IMR-90 (cell line): ENCODE results near the gene ADCY4. TPM values are rescaled to one million over a fixed set of nuclear protein-coding genes. Genes with fewer than 3 reads are reported as not detected.

Experiments
- ATAC-seq: fragments of 200-7000 bp; cut with Tn5 transposase; 2 replicates; pipeline ENCODE4 v1.9.1; 2020; ENCODE audit warnings: low read depth, mild to moderate bottlenecking, moderate library complexity
- BruUV-seq: library from RNA; stranded (reverse); fragments of 400-500 nt; replicated peaks from 2 replicates; lab custom pipeline; 2021; lab: Mats Ljungman, UMichigan
- CTCF ChIA-PET: fragments of 300-600 bp; formaldehyde crosslinking; extraction: SDS; loops from one replicate; lab custom pipeline; 2021; ENCODE audit warnings: antibody characterized with exemption; lab: Yijun Ruan, JAX
- POLR2A ChIA-PET: fragments of 300-600 bp; sonication (Branson Sonifier 250); formaldehyde crosslinking; loops from one replicate; lab custom pipeline; 2022; ENCODE audit warnings: antibody characterized with exemption; ENCODE audit not compliant: unreplicated experiment; lab: Charles Lee
- DNase-seq: peaks from one replicate; pipeline ENCODE4 v3.0.0; 2013
- H2AFZ ChIP-seq: replicated peaks from 2 replicates; pipeline ENCODE3; 2013; ENCODE audit warnings: low read length, mild to moderate bottlenecking; ENCODE audit not compliant: poor library complexity
- H2AK5ac ChIP-seq: 2 replicates; pipeline ENCODE4 v1.6.1; 2013; ENCODE audit warnings: low read depth, low read length, inconsistent platforms
- H2AK9ac ChIP-seq: replicated peaks from 2 replicates; pipeline ENCODE3; 2013; ENCODE audit warnings: mild to moderate bottlenecking, low read depth, low read length, moderate library complexity; ENCODE audit not compliant: poor library complexity
- H2BK120ac ChIP-seq: 2 replicates; pipeline ENCODE4 v1.6.1; 2013; ENCODE audit warnings: low read depth, low read length, inconsistent platforms
- H2BK15ac ChIP-seq: 3 replicates; pipeline ENCODE4 v1.6.1; 2013; ENCODE audit warnings: low read depth, low read length, inconsistent platforms
- H2BK20ac ChIP-seq: 2 replicates; pipeline ENCODE4 v1.6.1; 2013; ENCODE audit warnings: low read depth, mild to moderate bottlenecking, inconsistent platforms, low read length, moderate library complexity
- H2BK5ac ChIP-seq: 2 replicates; pipeline ENCODE4 v1.6.1; 2013; ENCODE audit warnings: mild to moderate bottlenecking, low read depth, low read length, inconsistent platforms; ENCODE audit not compliant: poor library complexity, severe bottlenecking
- H3K14ac ChIP-seq: replicated peaks from 2 replicates; pipeline ENCODE4 v1.6.1; 2013; ENCODE audit warnings: low read depth, low read length, inconsistent platforms
- H3K18ac ChIP-seq: 2 replicates; pipeline ENCODE4 v1.6.1; 2013; ENCODE audit warnings: low read depth, low read length, control low read depth
- H3K23ac ChIP-seq: 2 replicates; pipeline ENCODE4 v1.6.1; 2013; ENCODE audit warnings: low read depth, low read length, inconsistent platforms
- H3K27ac ChIP-seq: 2 replicates; pipeline ENCODE4 v1.5.1; 2013; ENCODE audit warnings: mild to moderate bottlenecking, control low read depth, low read length; ENCODE audit not compliant: insufficient read depth
- H3K27me3 ChIP-seq: 2 replicates; pipeline ENCODE4 v1.6.1; 2013; ENCODE audit warnings: low read length; ENCODE audit not compliant: control insufficient read depth, insufficient read depth
- H3K36me3 ChIP-seq: 2 replicates; pipeline ENCODE4 v1.6.1; 2013; ENCODE audit warnings: low read length, mixed read lengths; ENCODE audit not compliant: control insufficient read depth, insufficient read depth
- H3K4ac ChIP-seq: 2 replicates; pipeline ENCODE4 v1.6.1; 2013; ENCODE audit warnings: low read depth, low read length, inconsistent platforms
- H3K4me1 ChIP-seq: 2 replicates; pipeline ENCODE4 v1.6.1; 2013; ENCODE audit warnings: low read length, mixed read lengths; ENCODE audit not compliant: control insufficient read depth, insufficient read depth
- H3K4me2 ChIP-seq: 2 replicates; pipeline ENCODE4 v1.6.1; 2013; ENCODE audit warnings: low read depth, mild to moderate bottlenecking, control low read depth, low read length, moderate library complexity
- H3K4me3 ChIP-seq: 2 replicates; pipeline ENCODE4 v1.5.1; 2013; ENCODE audit warnings: low read depth, mild to moderate bottlenecking, control low read depth, low read length, moderate library complexity; ENCODE audit not compliant: insufficient read depth
- H3K56ac ChIP-seq: 2 replicates; pipeline ENCODE4 v1.6.1; 2013; ENCODE audit warnings: low read length, inconsistent platforms; ENCODE audit not compliant: insufficient read depth; ENCODE audit errors: extremely low read depth
- H3K79me1 ChIP-seq, 2 experiments: 2 replicates each; pipeline ENCODE4 v1.6.1; 2013; ENCODE audit warnings: low read length in 2 of 2, inconsistent platforms in 1 of 2, low read depth in 1 of 2
- H3K9ac ChIP-seq: 2 replicates; pipeline ENCODE4 v1.6.1; 2013; ENCODE audit warnings: low read depth, low read length, control low read depth
- H3K9me1 ChIP-seq: 2 replicates; pipeline ENCODE4 v1.6.1; 2013; ENCODE audit warnings: low read length, inconsistent platforms; ENCODE audit not compliant: insufficient read depth
- H3K9me3 ChIP-seq: 2 replicates; pipeline ENCODE4 v1.6.1; 2013; ENCODE audit warnings: low read length; ENCODE audit not compliant: control insufficient read depth, insufficient read depth
- H4K20me1 ChIP-seq: 2 replicates; pipeline ENCODE4 v1.6.1; 2013; ENCODE audit warnings: low read length, inconsistent platforms; ENCODE audit not compliant: insufficient read depth
- H4K5ac ChIP-seq: 2 replicates; pipeline ENCODE4 v1.6.1; 2013; ENCODE audit warnings: mild to moderate bottlenecking, low read depth, low read length, control low read depth
- H4K8ac ChIP-seq, 2 experiments: 2 replicates each; pipeline ENCODE4 v1.6.1; 2013; ENCODE audit warnings: low read depth in 2 of 2, low read length in 2 of 2, control low read depth in 1 of 2, inconsistent platforms in 1 of 2
- H4K91ac ChIP-seq: 2 replicates; pipeline ENCODE4 v1.6.1; 2013; ENCODE audit warnings: low read depth, low read length, inconsistent platforms; ENCODE audit not compliant: insufficient read depth
- BHLHE40 ChIP-seq: fragments of 150-350 bp; IDR thresholded peaks from 2 replicates; pipeline ENCODE4 v1.6.1; 2016; ENCODE audit warnings: mild to moderate bottlenecking, low read depth, low read length
- CEBPB ChIP-seq: IDR thresholded peaks from 2 replicates; pipeline ENCODE4 v1.6.1; 2012; ENCODE audit warnings: low read depth, low read length, improper control_type of control experiment
- CHD1 ChIP-seq: IDR thresholded peaks from 2 replicates; pipeline ENCODE4 v1.6.1; 2012; ENCODE audit warnings: low read depth, low read length, improper control_type of control experiment
- MAFK ChIP-seq: IDR thresholded peaks from 2 replicates; pipeline ENCODE4 v1.6.1; 2012; ENCODE audit warnings: low read depth, low read length, improper control_type of control experiment
- MXI1 ChIP-seq: IDR thresholded peaks from 2 replicates; pipeline ENCODE4 v1.6.1; 2012; ENCODE audit warnings: low read depth, mild to moderate bottlenecking, low read length, moderate library complexity, borderline replicate concordance
- NFE2L2 ChIP-seq: fragments of 150-350 bp; IDR thresholded peaks from 2 replicates; pipeline ENCODE4 v1.6.1; 2016; ENCODE audit warnings: low read depth, mild to moderate bottlenecking, low read length
- RAD21 ChIP-seq: IDR thresholded peaks from 2 replicates; pipeline ENCODE4 v1.6.1; 2012; ENCODE audit warnings: low read length, improper control_type of control experiment
- RCOR1 ChIP-seq: IDR thresholded peaks from 2 replicates; pipeline ENCODE4 v1.6.1; 2012; ENCODE audit warnings: mild to moderate bottlenecking, low read length, improper control_type of control experiment; ENCODE audit not compliant: insufficient replicate concordance
- RFX5 ChIP-seq: IDR thresholded peaks from 2 replicates; pipeline ENCODE4 v1.8.0; 2012; ENCODE audit warnings: low read depth, mild to moderate bottlenecking, low read length, moderate library complexity
- SMC3 ChIP-seq: fragments of 150-350 bp; IDR thresholded peaks from 2 replicates; pipeline ENCODE4 v1.6.1; 2016; ENCODE audit warnings: low read depth, mild to moderate bottlenecking, antibody characterized with exemption, low read length, moderate library complexity
- USF2 ChIP-seq: fragments of 150-350 bp; IDR thresholded peaks from 2 replicates; pipeline ENCODE4 v1.6.1; 2017; ENCODE audit warnings: mild to moderate bottlenecking, antibody characterized with exemption, low read length, low read depth
- WGBS, 2 experiments: methylation state at CpG; one replicate each; pipeline versions ENCODE4 v1.1.5 to v1.1.7; 2013; ENCODE audit warnings: missing lambda C conversion rate in 2 of 2; ENCODE audit not compliant: insufficient read length in 1 of 2; ENCODE audit errors: extremely low coverage in 2 of 2; 5-methylcytosine and 5-hydroxymethylcytosine counted together
- dilution Hi-C: fragments of 300-500 bp; cut with HindIII; formaldehyde crosslinking; loops from one replicate; pipeline ENCODE4 v1.14.3; 2018; ENCODE audit warnings: low sequenced_read_pairs; ENCODE audit not compliant: unreplicated experiment
- in situ Hi-C: fragments of 300-500 bp; cut with MboI; formaldehyde crosslinking; loops from 3 replicates; pipeline ENCODE4 v1.14.3; 2019; ENCODE audit warnings: low sequenced_read_pairs, inconsistent platforms, mixed read lengths
- intact Hi-C: fragments of 100-400 bp; cut with micrococcal nuclease; formaldehyde crosslinking; loops from 2 replicates; pipeline ENCODE4 v1.10.0; 2022
- polyA plus RNA-seq, 3 experiments: library from polyadenylated mRNA; depleted of rRNA; stranded (reverse); fragments of >200 nt; gene quantifications; 2 replicates each; pipeline ENCODE4 v1.2.3, GENCODE V29; 2012; ENCODE audit warnings: low replicate concordance in 1 of 3
- total RNA-seq: library from RNA; depleted of rRNA; stranded (reverse); fragments of >200 nt; gene quantifications from 2 replicates; pipeline ENCODE4 v1.2.3, GENCODE V29; 2012

The ADCY4 gene
- total and polyA plus RNA-seq, 2 of the 4 experiments (the other 2 are of a cell fraction) = not detected

- no TSS peak for BruUV-seq
- intact Hi-C loops (no loop called here), in situ Hi-C loops (no loop called here), dilution Hi-C loops (no loop called here)
- Histone ChIP-seq H3K4me1 (no peaks in the 10 kb centered on the region; the same call in 1 of the 2 replicates), H3K27me3 (peaks cover 31% of the 10 kb centered on the region), H2BK15ac (no peak overlapping the region), H2BK20ac (no peak overlapping the region), H3K9me3 (no peaks in the 10 kb centered on the region), H2BK120ac (no peak overlapping the region), H3K23ac (no peak overlapping the region), H3K4ac (no peak overlapping the region), H3K36me3 (no peaks in the 10 kb centered on the region), H3K4me3 (no peak overlapping the region), H3K4me2 (no peak overlapping the region), H4K8ac (no peak overlapping the region), H3K18ac (no peak overlapping the region), H2AK9ac (no peak overlapping the region), H4K5ac (no peak overlapping the region), H2AFZ (no peak overlapping the region), H3K9ac (no peak overlapping the region), H4K20me1 (no peaks in the 10 kb centered on the region), H3K9me1 (no peaks in the 10 kb centered on the region; the same call in 1 of the 2 replicates), H3K14ac (no peak overlapping the region), H3K56ac (no peak overlapping the region), H3K79me1 (no peaks in the 10 kb centered on the region), H3K27ac (no peak overlapping the region), H4K91ac (no peak overlapping the region), H2AK5ac (no peak overlapping the region), H2BK5ac (no peak overlapping the region)
- ATAC-seq (no peak), DNase-seq (no peak)
- CTCF ChIA-PET = interaction anchor here (1.9 kb wide), 1 partner anchor 104 kb away, joined by 12 read pairs; no protein-coding TSS in a partner anchor
- no peak for TF ChIP-seq MAFK
- no peak for TF ChIP-seq CEBPB
- TF ChIP-seq BHLHE40 = no peak
- no peak for TF ChIP-seq NFE2L2
- TF ChIP-seq SMC3 = no peak
- TF ChIP-seq RAD21 = no peak
- no peak for TF ChIP-seq MXI1
- TF ChIP-seq RFX5 = no peak
- no peak for TF ChIP-seq USF2
- TF ChIP-seq CHD1 = no peak
- TF ChIP-seq RCOR1 = no peak
- POLR2A ChIA-PET = no interaction called here
- no CpG with 5 or more reads among the region's 2 CpGs for WGBS, 2 experiments
These were observed 7.6 kb downstream of the ADCY4 start for GRCh38 chr14:24327303-24327702.
